A673 (cell line): ENCODE results near the gene TSSK6.

Experiments used
- CTCF ChIP-seq: fragments of 300-800, 200-600 bp; sonication (generic); conservative IDR thresholded peaks from 2 replicates; pipeline ENCODE4 v1.5.1; 2017; ENCODE audit warnings: low read depth, mild to moderate bottlenecking, antibody characterized with exemption, low read length, moderate library complexity, mixed read lengths
- EZH2 ChIP-seq: fragments of 200-600 bp; sonication (generic); IDR thresholded peaks from 2 replicates; pipeline ENCODE4 v1.6.1; 2017; ENCODE audit warnings: borderline replicate concordance, low read depth, mild to moderate bottlenecking, mixed read lengths, antibody characterized with exemption, low read length; ENCODE audit not compliant: poor library complexity, severe bottlenecking

DNA sequence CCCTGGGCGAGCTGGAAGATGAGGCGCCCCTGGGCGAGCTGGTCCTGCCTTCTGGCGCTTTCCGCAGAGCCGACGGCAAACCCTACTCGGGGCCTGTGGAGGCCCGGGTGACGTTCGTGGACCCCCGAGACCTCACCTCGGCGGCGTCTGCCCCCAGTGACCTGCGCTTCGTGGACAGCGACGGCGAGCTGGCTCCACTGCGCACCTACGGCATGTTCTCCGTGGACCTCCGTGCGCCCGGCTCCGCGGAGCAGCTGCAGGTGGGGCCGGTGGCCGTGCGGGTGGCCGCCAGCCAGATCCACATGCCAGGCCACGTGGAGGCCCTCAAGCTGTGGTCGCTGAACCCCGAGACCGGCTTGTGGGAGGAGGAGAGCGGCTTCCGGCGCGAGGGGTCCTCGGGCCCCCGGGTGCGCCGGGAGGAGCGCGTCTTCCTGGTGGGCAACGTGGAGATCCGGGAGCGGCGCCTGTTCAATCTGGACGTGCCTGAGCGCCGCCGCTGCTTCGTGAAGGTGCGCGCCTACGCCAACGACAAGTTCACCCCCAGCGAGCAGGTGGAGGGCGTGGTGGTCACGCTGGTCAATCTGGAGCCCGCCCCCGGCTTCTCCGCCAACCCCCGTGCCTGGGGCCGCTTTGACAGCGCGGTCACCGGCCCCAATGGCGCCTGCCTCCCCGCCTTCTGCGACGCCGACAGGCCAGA is 29.1 kb upstream of the TSSK6 start:
- TF ChIP-seq EZH2: no peak
- TF ChIP-seq CTCF: no peak
